RWPE2 (cell line): ENCODE results near the gene SLC25A47.

ENCODE experiments used
- ATAC-seq: fragments of 200-7000 bp; cut with Tn5 transposase; 3 replicates; pipeline ENCODE4 v1.9.1; 2021; ENCODE audit warnings: low read depth
- DNase-seq: peaks from one replicate; pipeline ENCODE4 v3.0.0-alpha.2; 2020; ENCODE audit warnings: low spot score
- H3K27ac ChIP-seq: fragments of 450-650 bp; 2 replicates; pipeline ENCODE4 v1.5.1; 2017; ENCODE audit warnings: mild to moderate bottlenecking; ENCODE audit not compliant: poor library complexity, severe bottlenecking
- H3K27me3 ChIP-seq: fragments of 250-450 bp; sonication (Bioruptor Pico); 2 replicates; pipeline ENCODE4 v1.5.1; 2021; ENCODE audit warnings: mild to moderate bottlenecking, moderate library complexity; ENCODE audit not compliant: insufficient read depth, poor library complexity, severe bottlenecking
- H3K36me3 ChIP-seq: fragments of 250-450 bp; sonication (Bioruptor Pico); 2 replicates; pipeline ENCODE4 v1.5.1; 2020; ENCODE audit warnings: low read depth, mild to moderate bottlenecking, moderate library complexity
- H3K4me1 ChIP-seq: fragments of 250-450 bp; sonication (Bioruptor Pico); 2 replicates; pipeline ENCODE4 v1.5.1; 2021; ENCODE audit warnings: mild to moderate bottlenecking, moderate library complexity; ENCODE audit not compliant: insufficient read depth, poor library complexity, severe bottlenecking
- H3K4me3 ChIP-seq: fragments of 250-450 bp; sonication (Bioruptor Pico); 2 replicates; pipeline ENCODE4 v1.5.1; 2021; ENCODE audit warnings: mild to moderate bottlenecking, moderate library complexity; ENCODE audit not compliant: severe bottlenecking
- H3K9me3 ChIP-seq: fragments of 250-450 bp; sonication (Bioruptor Pico); 2 replicates; pipeline ENCODE4 v1.5.1; 2021; ENCODE audit warnings: mild to moderate bottlenecking, moderate library complexity; ENCODE audit not compliant: severe bottlenecking
- TF ChIP-seq, protein P1 (sequence below): fragments of 450-650 bp; IDR thresholded peaks from one replicate; pipeline ENCODE4 v1.5.1; 2017; ENCODE audit warnings: mild to moderate bottlenecking, moderate library complexity; ENCODE audit not compliant: poor library complexity, severe bottlenecking

Gene SLC25A47

DNA sequence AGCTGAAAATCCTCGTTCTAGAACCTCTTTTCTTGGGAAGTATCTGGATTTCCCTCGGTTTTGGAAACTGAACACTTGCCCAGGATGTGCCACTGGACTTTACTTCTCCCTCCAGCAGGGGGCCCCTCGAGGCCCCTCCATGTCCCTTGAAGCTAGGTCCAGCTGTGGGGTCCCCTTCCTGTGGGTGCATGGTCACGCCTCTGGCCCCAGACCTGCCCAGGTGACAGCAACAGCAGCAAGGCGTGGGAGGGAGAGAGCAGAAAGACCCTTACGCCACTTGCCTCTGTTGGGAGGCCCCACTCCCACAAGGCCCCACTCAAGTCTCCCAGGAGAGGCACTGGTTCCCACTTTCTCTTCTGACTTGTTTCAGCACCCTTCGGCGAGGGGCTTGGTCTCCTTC, 20.0 kb upstream of the SLC25A47 start:
- Histone ChIP-seq H3K27me3 (no peaks in the 10 kb centered on the region), H3K4me1 (peaks cover 4% of the 10 kb centered on the region), H3K36me3 (no peaks in the 10 kb centered on the region), H3K9me3 (no peaks in the 10 kb centered on the region), H3K27ac (no peak overlapping the region), H3K4me3 (no peak overlapping the region)
- DNase-seq, result no peak
- TF ChIP-seq, protein P1, sequence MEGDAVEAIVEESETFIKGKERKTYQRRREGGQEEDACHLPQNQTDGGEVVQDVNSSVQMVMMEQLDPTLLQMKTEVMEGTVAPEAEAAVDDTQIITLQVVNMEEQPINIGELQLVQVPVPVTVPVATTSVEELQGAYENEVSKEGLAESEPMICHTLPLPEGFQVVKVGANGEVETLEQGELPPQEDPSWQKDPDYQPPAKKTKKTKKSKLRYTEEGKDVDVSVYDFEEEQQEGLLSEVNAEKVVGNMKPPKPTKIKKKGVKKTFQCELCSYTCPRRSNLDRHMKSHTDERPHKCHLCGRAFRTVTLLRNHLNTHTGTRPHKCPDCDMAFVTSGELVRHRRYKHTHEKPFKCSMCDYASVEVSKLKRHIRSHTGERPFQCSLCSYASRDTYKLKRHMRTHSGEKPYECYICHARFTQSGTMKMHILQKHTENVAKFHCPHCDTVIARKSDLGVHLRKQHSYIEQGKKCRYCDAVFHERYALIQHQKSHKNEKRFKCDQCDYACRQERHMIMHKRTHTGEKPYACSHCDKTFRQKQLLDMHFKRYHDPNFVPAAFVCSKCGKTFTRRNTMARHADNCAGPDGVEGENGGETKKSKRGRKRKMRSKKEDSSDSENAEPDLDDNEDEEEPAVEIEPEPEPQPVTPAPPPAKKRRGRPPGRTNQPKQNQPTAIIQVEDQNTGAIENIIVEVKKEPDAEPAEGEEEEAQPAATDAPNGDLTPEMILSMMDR, result peak; percentile 78
- no peak for ATAC-seq

DNA sequence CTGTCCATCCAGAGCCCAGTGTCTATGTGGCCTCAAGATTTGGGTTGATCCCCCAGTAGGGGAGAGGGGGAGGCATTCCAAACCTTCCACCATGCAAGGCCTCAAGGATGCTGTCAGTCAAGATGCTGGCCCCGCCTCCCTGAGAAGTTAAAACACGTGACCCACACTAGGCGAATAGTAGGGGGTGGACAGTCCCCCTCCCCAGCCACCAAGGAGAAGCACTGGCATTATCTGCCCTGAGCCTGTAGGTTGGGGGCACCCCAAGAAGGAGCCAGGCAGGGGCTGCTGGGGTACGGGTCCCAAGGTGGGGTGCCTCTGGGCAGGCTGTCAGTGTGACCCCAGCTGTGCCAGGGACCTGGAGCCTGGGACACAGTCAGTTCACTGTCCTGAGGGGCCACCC, 19.2 kb upstream of the SLC25A47 start:
- no peak overlapping the region for H3K27ac ChIP-seq
- H3K4me3 ChIP-seq, result no peak overlapping the region
- H3K36me3 ChIP-seq, result no peaks in the 10 kb centered on the region
- H3K27me3 ChIP-seq, result no peaks in the 10 kb centered on the region
- DNase-seq (no peak), ATAC-seq (no peak)
- H3K4me1 ChIP-seq, result peaks cover 4% of the 10 kb centered on the region
- no peaks in the 10 kb centered on the region for H3K9me3 ChIP-seq
- TF ChIP-seq, protein P1, result no peak

DNA sequence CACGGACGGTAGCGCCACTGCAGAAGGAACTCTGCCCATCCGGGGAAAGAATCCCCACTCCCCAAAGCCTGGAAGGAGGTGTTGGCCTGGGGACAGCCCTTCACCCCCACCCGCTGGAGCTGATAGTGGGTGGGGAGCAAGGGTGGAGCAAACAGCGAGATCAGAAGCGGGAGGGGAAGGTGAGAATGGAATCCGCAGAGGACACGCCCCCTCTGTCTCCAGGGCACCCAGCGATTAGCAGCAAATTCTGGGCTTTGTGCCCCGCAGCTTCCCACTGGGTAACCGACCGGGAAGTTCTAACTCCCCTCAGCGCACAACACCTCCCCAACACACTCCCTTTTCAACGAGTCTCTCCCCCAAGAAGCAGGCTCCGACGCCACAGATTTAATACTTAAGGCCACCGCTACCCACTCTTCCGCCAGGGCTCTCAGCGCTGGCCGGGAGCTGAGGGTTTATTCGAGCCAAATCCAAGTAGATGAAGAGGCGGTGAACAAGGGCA, 18.3 kb upstream of the SLC25A47 start:
- H3K36me3 ChIP-seq, result no peaks in the 10 kb centered on the region
- peaks cover 4% of the 10 kb centered on the region for H3K4me1 ChIP-seq
- TF ChIP-seq, protein P1, result no peak
- peak overlapping the region; percentile 61 for H3K4me3 ChIP-seq
- no peaks in the 10 kb centered on the region for H3K27me3 ChIP-seq
- ATAC-seq, result peak; percentile 19
- H3K27ac ChIP-seq, result peak overlapping the region; percentile 55
- no peak for DNase-seq
- no peaks in the 10 kb centered on the region for H3K9me3 ChIP-seq

DNA sequence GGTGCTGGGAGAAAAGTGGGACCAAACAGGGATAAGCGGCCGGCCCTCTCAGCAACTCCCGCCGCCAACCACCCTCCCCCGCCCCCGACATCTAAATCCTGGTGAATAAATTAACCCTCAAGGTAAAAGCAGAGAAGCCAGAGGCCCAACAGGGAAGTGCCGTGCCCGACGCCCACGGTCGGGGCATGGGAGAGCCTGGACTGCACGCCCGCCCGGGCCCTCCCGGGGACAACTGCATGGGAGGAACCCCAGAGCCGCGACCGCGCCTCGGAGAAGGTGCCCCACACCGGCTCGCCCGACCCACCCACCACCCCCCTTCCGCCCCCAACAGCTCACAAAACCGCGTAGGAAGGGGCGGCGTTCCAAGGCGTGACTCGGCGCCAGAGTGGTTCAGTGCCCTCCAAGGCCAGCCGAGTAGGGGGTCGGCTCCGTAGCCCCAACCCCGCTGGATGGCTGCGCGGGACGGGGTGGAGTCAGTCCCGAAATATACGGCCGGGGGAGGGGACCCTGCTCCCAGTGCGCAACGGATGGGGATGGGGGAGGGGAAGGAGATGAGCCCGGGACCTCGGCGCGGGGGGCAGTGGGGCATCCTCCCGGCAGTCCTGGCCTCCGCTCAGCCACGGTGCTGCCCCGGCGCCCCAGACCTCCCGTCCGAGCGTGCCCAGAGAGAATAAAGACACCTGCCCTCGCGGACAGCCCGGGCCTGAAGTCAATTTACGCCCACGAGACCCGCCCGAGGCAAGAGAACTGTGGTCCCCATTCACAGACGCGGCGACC, 17.6 kb upstream of the SLC25A47 start:
- H3K27me3 ChIP-seq, result no peaks in the 10 kb centered on the region
- DNase-seq (no peak), ATAC-seq (peak; percentile 7)
- H3K4me3 ChIP-seq, result peak overlapping the region; percentile 61
- no peaks in the 10 kb centered on the region for H3K36me3 ChIP-seq
- TF ChIP-seq, protein P1, result no peak
- no peaks in the 10 kb centered on the region for H3K9me3 ChIP-seq
- peak overlapping the region; percentile 55 for H3K27ac ChIP-seq
- peaks cover 4% of the 10 kb centered on the region for H3K4me1 ChIP-seq
